MM.1S (cell line): ENCODE results near the gene CEMP1.
A peak's percentile ranks its signal among the peaks of the same experiment; 100 is the strongest.
"Not testable (repeated sequence)": the region's sequence is repeated elsewhere in the genome, so short reads cannot be mapped to it uniquely, and the experiment has no call there.

ENCODE experiments used
- DNase-seq: peaks from one replicate; pipeline ENCODE4 v3.0.0-alpha.2; 2015
- H2AFZ ChIP-seq: fragments of 300-600 bp; sonication (generic); 2 replicates; pipeline ENCODE4 v1.6.0; 2016; ENCODE audit warnings: antibody characterized with exemption, low read length
- H3F3A ChIP-seq: fragments of 300-600 bp; sonication (generic); 2 replicates; pipeline ENCODE4 v1.6.1; 2016; ENCODE audit warnings: mild to moderate bottlenecking, antibody characterized with exemption, low read length, moderate library complexity, mixed read lengths; ENCODE audit not compliant: insufficient read depth
- H3K27ac ChIP-seq: fragments of 300-600 bp; sonication (generic); 2 replicates; pipeline ENCODE4 v1.5.1; 2016; ENCODE audit warnings: mild to moderate bottlenecking, low read length
- H3K27me3 ChIP-seq: fragments of 300-600 bp; sonication (generic); replicated peaks from 2 replicates; pipeline ENCODE4 v1.6.0; 2016; ENCODE audit warnings: low read length; ENCODE audit not compliant: insufficient read depth
- H3K36me3 ChIP-seq: fragments of 300-600 bp; sonication (generic); replicated peaks from 2 replicates; pipeline ENCODE4 v1.6.1; 2016; ENCODE audit warnings: mild to moderate bottlenecking, low read length, mixed read lengths; ENCODE audit not compliant: insufficient read depth
- H3K4me1 ChIP-seq: fragments of 300-600 bp; sonication (generic); 2 replicates; pipeline ENCODE4 v1.6.1; 2016; ENCODE audit warnings: low read length, mixed read lengths
- H3K4me2 ChIP-seq: fragments of 300-600 bp; sonication (generic); 2 replicates; pipeline ENCODE4 v1.6.0; 2016; ENCODE audit warnings: low read depth, low read length
- H3K4me3 ChIP-seq: fragments of 300-600 bp; sonication (generic); 2 replicates; pipeline ENCODE4 v1.5.1; 2016; ENCODE audit warnings: low read length, mixed read lengths
- H3K79me2 ChIP-seq: fragments of 300-600 bp; sonication (generic); 2 replicates; pipeline ENCODE4 v1.6.1; 2016; ENCODE audit warnings: mixed run types, low read length, mixed read lengths
- H3K9ac ChIP-seq: fragments of 300-600 bp; sonication (generic); 2 replicates; pipeline ENCODE4 v1.6.1; 2016; ENCODE audit warnings: low read length, mixed read lengths
- H3K9me2 ChIP-seq: fragments of 300-600 bp; sonication (generic); replicated peaks from 2 replicates; pipeline ENCODE4 v1.6.1; 2016; ENCODE audit warnings: mild to moderate bottlenecking, low read length, mixed read lengths; ENCODE audit not compliant: insufficient read depth
- H3K9me3 ChIP-seq: fragments of 300-600 bp; sonication (generic); replicated peaks from 2 replicates; pipeline ENCODE4 v1.6.1; 2016; ENCODE audit warnings: mild to moderate bottlenecking, low read length, mixed read lengths; ENCODE audit not compliant: insufficient read depth
- H4K20me1 ChIP-seq: fragments of 300-600 bp; sonication (generic); 2 replicates; pipeline ENCODE4 v1.6.1; 2016; ENCODE audit warnings: mild to moderate bottlenecking, low read length, moderate library complexity, mixed read lengths; ENCODE audit not compliant: insufficient read depth
- CTCF ChIP-seq: fragments of 300-600 bp; sonication (generic); IDR thresholded peaks from 2 replicates; pipeline ENCODE4 v1.5.1; 2016; ENCODE audit warnings: antibody characterized with exemption, low read length, mixed read lengths

The CEMP1 gene

GRCh38 chr16:2543771-2544170 lies 12.6 kb upstream of the CEMP1 start:
- H3K4me3 ChIP-seq, H3F3A ChIP-seq, H3K4me2 ChIP-seq, H3K9ac ChIP-seq, H3K27ac ChIP-seq, H2AFZ ChIP-seq, H3K9me3 ChIP-seq, H3K27me3 ChIP-seq, H3K4me1 ChIP-seq, H3K36me3 ChIP-seq, DNase-seq, H3K9me2 ChIP-seq, H4K20me1 ChIP-seq: not testable (repeated sequence)
- H3K79me2 ChIP-seq: peaks cover 63% of the 10 kb centered on the region

- not testable (repeated sequence) for H3K9ac ChIP-seq, H2AFZ ChIP-seq, H3K27me3 ChIP-seq, H3K4me2 ChIP-seq, H3F3A ChIP-seq, H4K20me1 ChIP-seq, DNase-seq, H3K4me1 ChIP-seq, H3K36me3 ChIP-seq, H3K27ac ChIP-seq, H3K9me3 ChIP-seq, H3K9me2 ChIP-seq, H3K4me3 ChIP-seq
- H3K79me2 ChIP-seq: peaks cover 64% of the 10 kb centered on the region
These were observed 10.2 kb upstream of the CEMP1 start for GRCh38 chr16:2541409-2541808.

GRCh38 chr16:2540912-2541311 lies 9.7 kb upstream of the CEMP1 start:
- H3K79me2 ChIP-seq: peaks cover 59% of the 10 kb centered on the region
- H3K9ac ChIP-seq, H3K9me3 ChIP-seq, H3K27me3 ChIP-seq, H3K36me3 ChIP-seq, H3F3A ChIP-seq, H4K20me1 ChIP-seq, H3K9me2 ChIP-seq, H3K4me2 ChIP-seq, DNase-seq, H3K27ac ChIP-seq, H3K4me3 ChIP-seq, H2AFZ ChIP-seq, H3K4me1 ChIP-seq: not testable (repeated sequence)

GRCh38 chr16:2539845-2540458 lies 8.7 kb upstream of the CEMP1 start:
- not testable (repeated sequence) for H4K20me1 ChIP-seq, H3K4me2 ChIP-seq, H3K27me3 ChIP-seq, H3K9me3 ChIP-seq, H3K36me3 ChIP-seq, H3K27ac ChIP-seq, H3K4me1 ChIP-seq, H3F3A ChIP-seq, H3K4me3 ChIP-seq, H2AFZ ChIP-seq, H3K9me2 ChIP-seq, DNase-seq, H3K9ac ChIP-seq
- peak; percentile 6; the same call in 1 of the 2 replicates for TF ChIP-seq CTCF
- H3K79me2 ChIP-seq: peaks cover 49% of the 10 kb centered on the region

- not testable (repeated sequence) for H3K9ac ChIP-seq, H2AFZ ChIP-seq, H4K20me1 ChIP-seq, H3K4me1 ChIP-seq, H3K27ac ChIP-seq, H3K36me3 ChIP-seq, H3F3A ChIP-seq, DNase-seq, H3K9me3 ChIP-seq, H3K27me3 ChIP-seq, H3K4me3 ChIP-seq, H3K9me2 ChIP-seq
- H3K4me2 ChIP-seq: peak overlapping the region; percentile 63; the same call in 1 of the 2 replicates
- H3K79me2 ChIP-seq: peaks cover 44% of the 10 kb centered on the region
These were observed 8.1 kb upstream of the CEMP1 start for GRCh38 chr16:2539192-2539844.
